ENCODE measurements around the gene RAB11FIP4. TPM values are rescaled to one million over a fixed set of nuclear protein-coding genes. Genes with fewer than 3 reads are reported as not detected.

The RAB11FIP4 gene
- total and polyA plus RNA-seq, 2 donors (not counting 3 experiments of a cell fraction or from before 2014, with no cell fraction given) = 0.08 to 0.38 TPM

DNA sequence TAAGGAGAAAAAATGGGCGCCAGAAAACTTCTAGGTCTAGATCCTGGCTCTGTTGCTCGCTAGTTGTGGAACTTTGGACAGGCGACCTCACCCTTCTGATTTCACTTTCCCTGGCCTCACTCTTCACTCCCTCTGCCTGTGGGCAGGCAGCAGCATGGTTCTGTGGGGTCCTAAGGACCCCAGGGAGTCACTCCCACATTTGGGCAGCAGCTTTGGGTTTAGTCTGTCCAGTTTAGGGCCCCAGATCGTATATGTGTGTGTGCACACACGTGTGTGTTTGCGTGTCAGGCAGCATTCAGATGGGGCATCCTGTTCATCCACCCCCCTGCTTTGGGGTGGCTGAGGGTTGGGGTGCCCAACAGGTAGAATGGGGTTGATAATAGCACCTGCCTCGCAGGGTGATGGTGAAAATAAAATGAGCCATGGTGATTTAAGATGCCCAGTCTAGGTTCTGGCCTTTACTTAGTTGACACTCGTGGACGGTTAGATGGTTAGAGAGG, 102.2 kb downstream of the RAB11FIP4 start:
- POLR2A ChIA-PET = no interaction called here
- no peak overlapping the region for H3K4me2 ChIP-seq (ENCODE audit: insufficient read depth, low read length)
- H3K79me2 ChIP-seq (ENCODE audit: control insufficient read depth, insufficient read depth, low read length) = no peaks in the 10 kb centered on the region
- no peaks in the 10 kb centered on the region for H4K20me1 ChIP-seq (replicated peaks; ENCODE audit: control insufficient read depth, extremely low read depth, insufficient read depth, low read length)
- no peak overlapping the region for H3K27ac ChIP-seq (ENCODE audit: insufficient read depth, low read depth, low read length)
- no peak overlapping the region for H2AFZ ChIP-seq (ENCODE audit: low read depth, low read length)
- no peaks in the 10 kb centered on the region for H3K36me3 ChIP-seq (ENCODE audit: control insufficient read depth in 2 of 2, extremely low read depth in 1 of 2, insufficient read depth in 2 of 2, low read length in 2 of 2)
- H3K9me3 ChIP-seq (replicated peaks; ENCODE audit: control insufficient read depth, insufficient read depth, low read length) = no peaks in the 10 kb centered on the region
- H3K9ac ChIP-seq (replicated peaks; ENCODE audit: extremely low read depth, insufficient read depth, low read length) = no peak overlapping the region
- no peaks in the 10 kb centered on the region for H3K4me1 ChIP-seq (ENCODE audit: control insufficient read depth, extremely low read depth, insufficient read depth, low read length)
- no peaks in the 10 kb centered on the region for H3K9me1 ChIP-seq (replicated peaks; ENCODE audit: control insufficient read depth, extremely low read depth, insufficient read depth, low read length)
- CTCF ChIA-PET = interaction anchor here (0.7 to 1.5 kb wide), 2 partner anchors 17 to 65 kb away, joined by 3 to 5 read pairs; no protein-coding TSS in a partner anchor
- intact Hi-C loops (cut with micrococcal nuclease) = no loop called here
- dilution Hi-C loops (cut with MboI; ENCODE audit: extremely low pct_ligation_motif_present, low sequenced_read_pairs) = no loop called here
- no peak for FAIRE-seq
- no peak for DNase-seq (ENCODE audit: low read depth, low spot score)
- no TSS peak for BruUV-seq (replicated peaks)
- no peak overlapping the region for H3K4me3 ChIP-seq (replicated peaks in 1 of 3; ENCODE audit: insufficient read depth in 1 of 3, low read depth in 1 of 3, low read length in 3 of 3)
- no peak for TF ChIP-seq FOS (IDR thresholded peaks at IDR 0.05; ENCODE audit: borderline replicate concordance, insufficient read depth, low read length)
- TF ChIP-seq MYC (IDR thresholded peaks at IDR 0.05; ENCODE audit: low read depth, low read length) = no peak
- TF ChIP-seq EZH2 (IDR thresholded peaks at IDR 0.05; ENCODE audit: borderline replicate concordance, low read depth, low read length, severe bottlenecking) = no peak
- TF ChIP-seq JUN (IDR thresholded peaks at IDR 0.05; ENCODE audit: borderline replicate concordance, insufficient read depth, insufficient read length, low read depth) = no peak
- TF ChIP-seq CTCF (IDR thresholded peaks at IDR 0.05; ENCODE audit: extremely low read depth in 1 of 2, insufficient read depth in 1 of 2, low read depth in 1 of 2, low read length in 2 of 2) = no peak
- TF ChIP-seq MAX (IDR thresholded peaks at IDR 0.05; ENCODE audit: insufficient read depth, insufficient read length) = no peak
- no peak for TF ChIP-seq GATA2 (IDR thresholded peaks at IDR 0.05; ENCODE audit: insufficient read depth, insufficient read length, low read depth, low read length)
- TF ChIP-seq POLR2A (IDR thresholded peaks at IDR 0.05; ENCODE audit: low read depth, low read length) = no peak
- TF ChIP-seq POLR2AphosphoS5 (IDR thresholded peaks at IDR 0.05; ENCODE audit: insufficient read depth, low read depth, low read length) = no peak
- peaks cover 24 to 29% of the 10 kb centered on the region in 2 experiments for H3K27me3 ChIP-seq (ENCODE audit: control insufficient read depth in 2 of 2, insufficient read depth in 2 of 2, low read length in 2 of 2)
